ENCODE measurements around the gene CUL3. TPM values are rescaled to one million over a fixed set of nuclear protein-coding genes. Genes with fewer than 3 reads are reported as not detected.

CUL3 gene
- total RNA-seq, 1 experiment from 2014 or later, result 95.7 TPM

GRCh38 chr2:224472137-224472536, 113.0 kb downstream of the CUL3 start:
- RAD21 ChIA-PET (ENCODE audit: low non-redundant PET in 1 of 2, low total read pairs in 2 of 2, uncharacterized antibody in 2 of 2, unreplicated experiment in 2 of 2), result no interaction called here
- BruUV-seq (replicated peaks), result no TSS peak
- no peaks in the 10 kb centered on the region for H3K9me2 ChIP-seq (ENCODE audit: insufficient read depth)
- H3K27me3 ChIP-seq (ENCODE audit: insufficient read depth, low read length), result no peaks in the 10 kb centered on the region
- H3K9me3 ChIP-seq (ENCODE audit: control insufficient read depth in 1 of 2, insufficient read depth in 1 of 2, low read depth in 1 of 2, low read length in 2 of 2), result no peaks in the 10 kb centered on the region
- H3K27ac ChIP-seq (ENCODE audit: low read depth, low read length), result no peak overlapping the region
- no peak overlapping the region for H3K9ac ChIP-seq (ENCODE audit: low read length)
- H3K4me1 ChIP-seq (ENCODE audit: control insufficient read depth in 1 of 2, insufficient read depth in 2 of 2, low read length in 2 of 2), result no peaks in the 10 kb centered on the region
- H3K79me2 ChIP-seq (ENCODE audit: insufficient read depth, low read length), result no peaks in the 10 kb centered on the region
- H2AFZ ChIP-seq (ENCODE audit: low read depth, low read length, poor library complexity, severe bottlenecking), result no peak overlapping the region
- TF ChIP-seq YY1 (IDR thresholded peaks at IDR 0.05; ENCODE audit: extremely low read depth, insufficient replicate concordance, low read depth, low read length), result no peak
- TF ChIP-seq ZFX (IDR thresholded peaks at IDR 0.05), result no peak
- no peak for TF ChIP-seq POLR2A (IDR thresholded peaks at IDR 0.05; ENCODE audit: borderline replicate concordance, extremely low read depth, insufficient read depth, insufficient read length)
- no peak for TF ChIP-seq EZH2phosphoT487 (IDR thresholded peaks at IDR 0.05; ENCODE audit: borderline replicate concordance)
- no peak for TF ChIP-seq CTCF (IDR thresholded peaks at IDR 0.05 in 2 of 3, conservative IDR thresholded peaks at IDR 0.05 in 1 of 3; ENCODE audit: borderline replicate concordance in 1 of 3, insufficient read depth in 1 of 3, low read depth in 2 of 3, low read length in 2 of 3)
- TF ChIP-seq TCF7L2 (IDR thresholded peaks at IDR 0.05; ENCODE audit: borderline replicate concordance, extremely low read depth, insufficient read depth, insufficient read length), result no peak
- no peak for TF ChIP-seq JUND (IDR thresholded peaks at IDR 0.05)
- TF ChIP-seq CBX3 (IDR thresholded peaks at IDR 0.05; ENCODE audit: low read depth), result no peak
- no peak for TF ChIP-seq SIN3A (IDR thresholded peaks at IDR 0.05; ENCODE audit: low read depth)
- TF ChIP-seq ELF1 (IDR thresholded peaks at IDR 0.05; ENCODE audit: borderline replicate concordance, low read depth), result no peak
- TF ChIP-seq ATF3 (IDR thresholded peaks at IDR 0.05), result no peak
- TF ChIP-seq SP1 (IDR thresholded peaks at IDR 0.05; ENCODE audit: low read depth), result no peak
- H3K36me3 ChIP-seq (ENCODE audit: control insufficient read depth in 1 of 2, insufficient read depth in 2 of 2, low read length in 2 of 2), result peaks cover 0 to 21% of the 10 kb centered on the region in 2 experiments; a peak in 1 of 4 replicates
- CTCF ChIA-PET, result no interaction called here
- H4K20me1 ChIP-seq (ENCODE audit: insufficient read depth), result no peaks in the 10 kb centered on the region
- intact Hi-C loops (cut with micrococcal nuclease), result no loop called here
- DNase-seq (ENCODE audit: low read depth, low spot score) (no peak), ATAC-seq (no peak)
- H3K4me3 ChIP-seq (replicated peaks in 1 of 2; ENCODE audit: low read depth in 1 of 2, low read length in 2 of 2), result no peak overlapping the region
- POLR2A ChIA-PET, result no interaction called here
- H3K4me2 ChIP-seq (ENCODE audit: low read length), result no peak overlapping the region
